Measurements from ENCODE around the gene PAMR1.
A peak's percentile ranks its signal among the peaks of the same experiment; 100 is the strongest.

- TF ChIP-seq CTCF (IDR thresholded peaks at IDR 0.05) (peak in 1 of 3 donors; percentile 77), POLR2A (IDR thresholded peaks at IDR 0.05) (no peak)
Measured at GRCh38 chr11:35391922-35392688, 133.3 kb downstream of the PAMR1 start.

Measured in lower leg skin (tissue), 3 donors.